Umbilical cord (tissue), 2 donors: ENCODE results near the gene PKNOX1. TPM values are rescaled to one million over a fixed set of nuclear protein-coding genes. Genes with fewer than 3 reads are reported as not detected.
"Not testable (repeated sequence)": the region's sequence is repeated elsewhere in the genome, so short reads cannot be mapped to it uniquely, and the experiment has no call there.

Experiments used
- DNase-seq: peaks from one replicate; pipeline ENCODE4 v3.0.0-alpha.2; 2015; ENCODE audit warnings: low spot score
- total RNA-seq: library from RNA; depleted of rRNA; stranded (reverse); fragments of >200 nt; gene quantifications from one replicate; pipeline ENCODE4 v1.2.3, GENCODE V29; 2014; ENCODE audit warnings: low replicate concordance; ENCODE audit not compliant: insufficient read depth

Gene PKNOX1
- total RNA-seq, 1 donor from 2014 or later, result 8.2 TPM

DNA sequence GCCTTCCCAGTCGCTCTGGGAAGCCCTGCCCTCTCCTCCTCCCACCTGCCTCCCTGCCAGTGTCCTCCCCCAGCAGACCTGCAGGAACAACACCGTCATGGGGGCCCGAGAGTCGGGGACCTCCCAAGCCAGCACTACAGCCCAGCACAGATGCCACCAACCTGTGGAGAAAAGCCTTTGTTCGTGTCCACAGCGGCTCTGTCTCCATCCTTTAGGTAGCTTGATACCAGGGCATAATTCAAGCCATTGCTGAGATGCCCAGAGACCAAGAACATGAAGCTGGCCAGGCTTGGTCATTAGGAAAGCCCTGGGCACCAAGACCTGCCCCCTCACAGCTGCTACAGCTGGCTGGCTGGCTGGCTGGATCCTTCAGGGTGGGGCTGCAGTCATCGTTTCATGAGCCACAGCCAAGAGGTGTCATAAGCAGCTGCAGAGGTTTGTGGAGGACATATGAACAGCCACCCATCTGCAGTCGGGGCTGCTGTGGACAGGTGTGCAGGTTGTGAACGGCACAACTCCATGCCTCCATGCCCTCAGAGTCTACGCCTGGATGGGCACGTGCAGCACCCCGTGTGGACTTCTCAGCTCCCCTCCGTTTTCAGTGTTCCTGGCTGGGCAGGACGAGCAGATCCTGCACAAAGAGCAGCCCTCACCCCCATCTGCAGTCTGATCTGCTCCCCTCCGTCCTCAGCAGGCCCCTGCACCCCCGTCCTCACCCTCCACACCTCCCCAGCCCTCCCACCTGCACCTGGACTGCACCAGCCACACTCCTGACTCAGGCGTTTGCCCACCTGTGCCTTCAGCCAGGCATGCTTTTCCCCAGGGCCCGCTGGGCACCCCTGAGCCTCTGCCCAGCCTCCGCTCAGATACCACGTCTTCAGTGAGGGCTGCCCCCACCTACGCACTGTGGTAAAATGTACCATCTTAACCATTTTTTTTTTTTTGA, 71.8 kb downstream of the PKNOX1 start:
- not testable (repeated sequence) for DNase-seq

DNA sequence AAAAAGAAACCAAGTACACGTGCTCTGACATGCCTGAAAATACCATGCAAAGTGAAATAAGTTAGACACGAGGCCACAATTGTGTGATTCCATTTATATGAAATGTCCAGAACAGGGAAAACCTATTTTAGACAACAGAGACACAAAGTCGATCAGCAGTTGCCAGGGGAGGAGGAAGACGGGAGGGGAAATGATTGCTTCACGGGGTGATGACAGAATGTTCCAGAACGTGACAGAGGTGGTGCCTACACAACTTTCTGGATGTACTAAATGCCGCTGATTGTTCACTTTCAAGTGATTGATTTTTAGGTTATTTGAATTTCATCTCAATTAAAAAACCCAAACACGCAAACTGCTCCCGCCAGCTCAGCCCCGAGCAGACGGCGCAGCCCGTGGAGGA, 78.8 kb downstream of the PKNOX1 start:
- not testable (repeated sequence) for DNase-seq

DNA sequence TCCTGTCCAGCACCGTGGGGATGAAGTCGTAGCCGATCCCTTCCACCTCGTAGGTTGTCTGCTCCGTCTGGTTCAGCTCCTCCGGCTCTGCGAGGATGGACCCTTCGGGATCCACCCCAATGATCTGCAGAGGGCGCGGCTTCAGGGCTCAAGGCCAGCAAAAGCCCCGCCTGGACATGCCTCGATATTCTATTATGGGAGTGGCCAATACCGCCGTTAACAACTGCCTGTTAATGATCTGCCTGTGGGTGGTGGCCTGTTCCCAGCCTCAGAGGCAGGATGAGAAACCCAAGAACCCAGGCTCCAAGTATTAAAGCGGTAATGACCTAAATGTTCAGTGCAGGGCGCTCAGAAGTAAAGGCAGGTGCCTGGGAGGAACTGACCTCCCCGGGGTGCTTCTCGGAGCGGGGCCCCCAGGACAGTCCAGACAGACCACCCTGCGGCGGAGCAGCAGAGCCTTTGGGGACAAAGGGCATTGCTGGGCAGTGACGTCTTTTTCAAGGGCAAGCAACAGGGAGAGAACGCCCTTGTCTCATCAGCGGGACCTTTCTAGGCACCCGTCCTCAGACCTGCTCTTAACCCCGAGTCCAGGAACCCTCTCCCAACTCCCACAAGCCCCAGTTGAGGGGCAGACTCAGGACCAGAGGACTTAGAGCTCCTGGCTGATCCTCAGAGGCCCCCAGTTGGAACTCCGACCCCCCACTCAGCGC, 88.7 kb downstream of the PKNOX1 start:
- not testable (repeated sequence) for DNase-seq

GRCh38 chr21:43064265-43064917, 90.0 kb downstream of the PKNOX1 start:
- not testable (repeated sequence) for DNase-seq

- not testable (repeated sequence) for DNase-seq
Measured at GRCh38 chr21:43065991-43066390, 91.6 kb downstream of the PKNOX1 start.

DNA sequence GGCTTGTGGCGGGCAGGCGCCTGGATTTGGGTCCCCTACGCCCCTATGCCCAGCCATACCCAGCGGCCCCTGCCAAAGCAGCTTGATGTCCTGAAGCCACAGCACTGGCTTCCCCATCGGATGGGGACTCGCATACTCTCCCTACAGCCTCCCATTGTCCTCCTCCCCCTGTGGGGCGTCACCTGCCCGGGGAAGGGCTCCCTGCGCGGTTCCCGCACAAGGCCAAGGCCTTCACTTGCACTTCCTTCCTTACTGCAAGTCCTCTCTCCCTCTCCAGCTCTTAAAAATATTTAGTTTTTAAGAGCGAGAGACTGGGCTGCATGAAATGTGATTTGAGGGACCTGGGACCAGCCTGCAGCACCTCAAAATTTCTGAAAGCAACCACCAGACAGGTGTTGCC, 92.3 kb downstream of the PKNOX1 start:
- not testable (repeated sequence) for DNase-seq

- DNase-seq, result not testable (repeated sequence)
Measured at GRCh38 chr21:43068065-43068464, 93.7 kb downstream of the PKNOX1 start.

DNA sequence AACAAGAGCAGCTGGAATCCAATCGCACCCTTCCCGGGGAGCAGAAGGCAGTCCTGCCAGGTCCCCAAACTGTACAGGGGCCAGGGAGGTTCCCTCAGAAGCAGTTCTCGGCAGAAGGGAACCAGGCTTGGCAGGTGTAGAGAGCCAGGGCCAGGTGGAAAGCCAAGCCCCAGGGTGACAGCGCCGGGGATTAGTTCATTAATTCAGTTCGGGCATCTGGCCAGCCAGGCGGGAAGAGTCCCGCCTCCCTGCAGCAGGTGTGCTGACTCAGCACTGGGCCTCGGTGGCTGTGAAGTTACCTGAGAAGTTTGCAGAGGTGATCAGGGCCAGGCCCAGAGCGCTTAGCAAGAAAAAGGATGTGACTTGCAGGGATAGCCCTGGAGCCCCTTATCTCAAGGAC, 95.3 kb downstream of the PKNOX1 start:
- not testable (repeated sequence) for DNase-seq

GRCh38 chr21:43072742-43073141, 98.4 kb downstream of the PKNOX1 start:
- not testable (repeated sequence) for DNase-seq

- DNase-seq, result not testable (repeated sequence)
Measured at GRCh38 chr21:43074401-43075169, 100.2 kb downstream of the PKNOX1 start.

DNA sequence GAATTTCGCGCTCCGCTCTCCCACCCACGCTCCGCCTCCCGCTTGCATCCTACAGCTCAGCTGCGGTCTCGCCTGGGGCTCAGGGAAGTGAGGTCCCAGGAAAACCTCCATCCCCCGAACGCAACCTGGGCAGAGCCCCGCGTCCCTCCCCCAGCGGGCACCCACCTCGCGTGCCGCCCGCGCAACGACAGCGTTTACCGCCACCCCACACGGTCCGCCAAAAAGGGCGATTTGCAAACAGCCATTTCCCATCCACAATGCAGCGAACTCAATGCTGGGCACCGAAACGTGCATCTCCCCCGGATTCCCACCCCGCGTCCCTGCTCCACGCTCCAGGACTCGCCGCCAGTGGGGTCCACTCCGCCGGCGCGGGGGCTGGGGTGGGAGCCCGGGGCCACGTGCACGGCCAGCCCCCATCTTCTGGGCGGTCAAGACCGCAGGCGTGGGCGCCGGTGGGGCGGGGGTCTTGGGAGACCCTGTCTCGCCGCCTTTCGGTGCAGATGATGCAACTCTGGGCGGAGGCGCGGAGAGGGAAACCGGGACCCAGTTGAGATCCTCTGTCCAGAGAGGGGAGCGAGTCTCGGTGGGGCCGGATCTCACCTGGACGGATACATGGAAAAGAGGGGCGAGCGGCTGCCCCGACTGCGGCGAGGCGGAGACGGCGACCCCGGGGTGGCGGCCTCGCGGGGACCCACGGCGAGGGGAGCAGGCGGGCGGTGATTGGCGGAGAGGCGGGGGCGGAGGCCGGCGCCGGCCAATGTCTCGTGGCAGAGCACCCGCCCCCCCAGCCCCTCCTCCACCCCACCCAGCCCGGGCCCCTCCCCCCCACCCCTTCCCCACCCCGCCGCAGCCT, 101.0 kb downstream of the PKNOX1 start, which contains the start of gene CBS:
CBS (minus strand) TSS at position 666 of the 853 bp plus-strand sequence. CDS start 3,642 bp downstream, outside the sequence.
- DNase-seq, result not testable (repeated sequence)

GRCh38 chr21:43076023-43076637, 101.8 kb downstream of the PKNOX1 start:
- not testable (repeated sequence) for DNase-seq

- DNase-seq, result not testable (repeated sequence)
Measured at GRCh38 chr21:43076643-43077042, 102.3 kb downstream of the PKNOX1 start.

GRCh38 chr21:43082587-43083300, 108.4 kb downstream of the PKNOX1 start:
- DNase-seq, result not testable (repeated sequence)

Other genes starting within 250 kb of the PKNOX1 start
- gene WDR4, start 95.0 kb upstream of the PKNOX1 start, total RNA-seq, result 18.5 TPM
- 71.0 TPM for gene NDUFV3, start 81.3 kb upstream of the PKNOX1 start, total RNA-seq
- not detected for gene ERVH48-1, start 48.9 kb upstream of the PKNOX1 start, total RNA-seq
- 4.8 TPM for gene CBS, start 101.3 kb downstream of the PKNOX1 start, total RNA-seq
- 66.7 TPM for gene U2AF1, start 133.0 kb downstream of the PKNOX1 start, total RNA-seq
- not detected for gene CRYAA, start 194.4 kb downstream of the PKNOX1 start, total RNA-seq